GM23338 (cell line): ENCODE results near the gene NDEL1. TPM values are rescaled to one million over a fixed set of nuclear protein-coding genes. Genes with fewer than 3 reads are reported as not detected.

Experiments
- ATAC-seq: fragments of 200-7000 bp; cut with Tn5 transposase; 3 replicates; pipeline ENCODE4 v1.9.1; 2020
- DNase-seq: peaks from one replicate; pipeline ENCODE4 v3.0.0-alpha.2; 2015; ENCODE audit warnings: low spot score
- H2AFZ ChIP-seq: fragments of 200-600 bp; sonication (generic); 2 replicates; pipeline ENCODE4 v1.8.0; 2016; ENCODE audit warnings: antibody characterized with exemption, mild to moderate bottlenecking, moderate library complexity
- H3F3A ChIP-seq: fragments of 200-600 bp; sonication (generic); replicated peaks from 2 replicates; pipeline ENCODE4 v1.8.0; 2017; ENCODE audit warnings: antibody characterized with exemption, mixed run types, low read depth
- H3K27ac ChIP-seq: fragments of 200-600 bp; sonication (generic); 2 replicates; pipeline ENCODE4 v1.6.1; 2016; ENCODE audit warnings: low read depth
- H3K27me3 ChIP-seq: fragments of 200-600 bp; sonication (generic); 2 replicates; pipeline ENCODE4 v1.8.0; 2016; ENCODE audit warnings: mild to moderate bottlenecking, mixed run types, moderate library complexity; ENCODE audit not compliant: insufficient read depth
- H3K36me3 ChIP-seq: fragments of 200-600 bp; sonication (generic); 2 replicates; pipeline ENCODE4 v1.8.0; 2016; ENCODE audit warnings: mild to moderate bottlenecking; ENCODE audit not compliant: insufficient read depth
- H3K4me1 ChIP-seq: fragments of 200-600 bp; sonication (generic); 2 replicates; pipeline ENCODE4 v1.8.0; 2016; ENCODE audit warnings: mild to moderate bottlenecking, moderate library complexity; ENCODE audit not compliant: insufficient read depth
- H3K4me2 ChIP-seq: fragments of 200-600 bp; sonication (generic); 2 replicates; pipeline ENCODE4 v1.7.1; 2017; ENCODE audit warnings: mixed run types
- H3K4me3 ChIP-seq: fragments of 200-600 bp; sonication (generic); 2 replicates; pipeline ENCODE4 v1.6.1; 2016; ENCODE audit warnings: mixed run types
- H3K79me2 ChIP-seq: fragments of 200-600 bp; sonication (generic); replicated peaks from 2 replicates; pipeline ENCODE4 v1.8.0; 2017; ENCODE audit warnings: mild to moderate bottlenecking; ENCODE audit not compliant: insufficient read depth
- H3K9me2 ChIP-seq: fragments of 200-600 bp; sonication (generic); 2 replicates; pipeline ENCODE4 v1.8.0; 2017; ENCODE audit not compliant: insufficient read depth
- H4K20me1 ChIP-seq: fragments of 200-600 bp; sonication (generic); replicated peaks from 2 replicates; pipeline ENCODE4 v1.8.0; 2017; ENCODE audit warnings: mild to moderate bottlenecking; ENCODE audit not compliant: insufficient read depth
- H3K27ac Mint-ChIP-seq: 2 replicates; pipeline ENCODE4 v1.8.0; 2020; ENCODE audit warnings: inconsistent platforms, mild to moderate bottlenecking, moderate library complexity, mixed read lengths
- H3K27me3 Mint-ChIP-seq: 3 replicates; pipeline ENCODE4 v1.8.0; 2022; ENCODE audit warnings: low read depth, mild to moderate bottlenecking, moderate library complexity, mixed read lengths, inconsistent platforms; ENCODE audit not compliant: insufficient read depth, poor library complexity
- H3K36me3 Mint-ChIP-seq: 3 replicates; pipeline ENCODE4 v1.8.0; 2021; ENCODE audit warnings: low read depth, mild to moderate bottlenecking, inconsistent platforms, moderate library complexity, mixed read lengths
- H3K4me1 Mint-ChIP-seq: 3 replicates; pipeline ENCODE4 v1.8.0; 2020; ENCODE audit warnings: mild to moderate bottlenecking, inconsistent platforms, mixed read lengths
- H3K4me3 Mint-ChIP-seq: 3 replicates; pipeline ENCODE4 v1.8.0; 2021; ENCODE audit warnings: moderate library complexity, mild to moderate bottlenecking, inconsistent platforms, mixed read lengths
- H3K9me3 Mint-ChIP-seq: 3 replicates; pipeline ENCODE4 v1.8.0; 2020; ENCODE audit warnings: moderate library complexity, mild to moderate bottlenecking, inconsistent platforms, mixed read lengths
- CTCF ChIP-seq, 2 experiments: fragments of 200-600 bp in 1 of 2; sonication (generic) in 1 of 2; conservative IDR thresholded peaks; 2 replicates each; pipeline versions ENCODE4 v1.5.1 to v1.6.1; 2016 to 2017; ENCODE audit warnings: antibody characterized with exemption in 2 of 2, low read depth in 2 of 2, mild to moderate bottlenecking in 2 of 2, moderate library complexity in 1 of 2
- EZH2 ChIP-seq: fragments of 200-600 bp; sonication (generic); IDR thresholded peaks from one replicate; pipeline ENCODE4 v1.8.0; 2017; ENCODE audit warnings: antibody characterized with exemption, mild to moderate bottlenecking, low read depth; ENCODE audit not compliant: unreplicated experiment
- EZH2phosphoT487 ChIP-seq: fragments of 200-600 bp; sonication (generic); IDR thresholded peaks from one replicate; pipeline ENCODE4 v1.8.1; 2018; ENCODE audit warnings: antibody characterized with exemption; ENCODE audit not compliant: unreplicated experiment
- NANOG ChIP-seq: IDR thresholded peaks from 2 replicates; pipeline ENCODE4 v1.6.1; 2016; ENCODE audit warnings: antibody characterized with exemption, borderline replicate concordance
- REST ChIP-seq: IDR thresholded peaks from one replicate; pipeline ENCODE4 v1.6.1; 2018; ENCODE audit warnings: antibody characterized with exemption; ENCODE audit not compliant: unreplicated experiment
- STAT1 ChIP-seq: IDR thresholded peaks from one replicate; pipeline ENCODE4 v1.6.1; 2016; ENCODE audit warnings: antibody characterized with exemption; ENCODE audit not compliant: unreplicated experiment
- ZNF114 ChIP-seq: fragments of 250-450 bp; sonication (Bioruptor Pico); IDR thresholded peaks from 2 replicates; pipeline ENCODE4 v1.5.0; 2020; ENCODE audit warnings: mild to moderate bottlenecking, moderate library complexity
- ZNF331 ChIP-seq: fragments of 250-450 bp; sonication (Bioruptor Pico); IDR thresholded peaks from 2 replicates; pipeline ENCODE4 v1.5.0; 2020; ENCODE audit warnings: low read depth, mild to moderate bottlenecking, moderate library complexity
- polyA plus RNA-seq: library from polyadenylated mRNA; unstranded; fragments of >200 nt; fragmentation: Nextera tagmentation; extraction: Ambion mirVana; gene quantifications from 2 replicates; pipeline ENCODE4 v1.2.1, GENCODE V29; 2016
- total RNA-seq: library from RNA; depleted of rRNA; stranded (reverse); fragments of >200 nt; shearing (Covaris generic); gene quantifications from 2 replicates; pipeline ENCODE4 v1.2.3, GENCODE V29; 2014
- TF ChIP-seq, protein P1 (sequence below): IDR thresholded peaks from 2 replicates; pipeline ENCODE4 v1.6.1; 2016; ENCODE audit warnings: antibody characterized with exemption
- TF ChIP-seq, protein P2 (sequence below): fragments of 250-450 bp; sonication (Bioruptor Pico); IDR thresholded peaks from 2 replicates; pipeline ENCODE4 v1.5.0; 2020; ENCODE audit warnings: mild to moderate bottlenecking, moderate library complexity

NDEL1 gene
- total and polyA plus RNA-seq, 2 experiments from 2014 or later, result 21.2 to 26.0 TPM

DNA sequence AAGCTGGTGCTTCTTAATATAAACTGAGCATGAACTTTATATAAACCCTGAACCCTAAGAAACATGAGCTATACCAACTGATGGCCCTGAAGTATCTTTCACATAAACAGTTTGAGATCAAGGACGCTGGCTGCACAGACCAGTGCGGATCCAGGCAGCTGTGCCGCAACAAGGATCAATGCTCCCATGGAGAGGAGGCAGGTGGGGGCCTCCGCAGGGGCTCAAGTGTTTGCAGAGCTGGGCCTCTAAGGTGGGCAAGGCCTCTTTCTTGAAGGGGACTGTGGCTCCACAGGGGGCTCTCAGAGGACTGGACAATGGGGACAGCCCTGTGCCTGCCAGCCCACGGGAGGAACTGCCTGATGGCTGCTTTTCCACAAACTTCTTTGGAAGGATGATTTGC is 46.0 kb downstream of the NDEL1 start (continued):
- no peak for TF ChIP-seq ZNF331 (CRISPR knock-in tag)
- TF ChIP-seq, protein P1, sequence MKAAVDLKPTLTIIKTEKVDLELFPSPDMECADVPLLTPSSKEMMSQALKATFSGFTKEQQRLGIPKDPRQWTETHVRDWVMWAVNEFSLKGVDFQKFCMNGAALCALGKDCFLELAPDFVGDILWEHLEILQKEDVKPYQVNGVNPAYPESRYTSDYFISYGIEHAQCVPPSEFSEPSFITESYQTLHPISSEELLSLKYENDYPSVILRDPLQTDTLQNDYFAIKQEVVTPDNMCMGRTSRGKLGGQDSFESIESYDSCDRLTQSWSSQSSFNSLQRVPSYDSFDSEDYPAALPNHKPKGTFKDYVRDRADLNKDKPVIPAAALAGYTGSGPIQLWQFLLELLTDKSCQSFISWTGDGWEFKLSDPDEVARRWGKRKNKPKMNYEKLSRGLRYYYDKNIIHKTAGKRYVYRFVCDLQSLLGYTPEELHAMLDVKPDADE, result no peak
- no peak for TF ChIP-seq ZNF114 (CRISPR knock-in tag)
- no peak for TF ChIP-seq EZH2phosphoT487
- no peak for TF ChIP-seq CTCF (conservative IDR thresholded peaks at IDR 0.05; ENCODE audit: low read depth in 2 of 2)
- no peak for TF ChIP-seq REST
- TF ChIP-seq EZH2, result no peak
- TF ChIP-seq NANOG, result no peak

GRCh38 chr17:8482546-8482945 is 46.9 kb downstream of the NDEL1 start:
- H3K4me3 Mint-ChIP-seq, result no peak overlapping the region
- no peaks in the 10 kb centered on the region for H3K9me2 ChIP-seq
- no peaks in the 10 kb centered on the region for H3K27me3 ChIP-seq
- no peaks in the 10 kb centered on the region; the same call in 1 of the 2 replicates for H3K79me2 ChIP-seq
- no peak overlapping the region for H3K4me2 ChIP-seq
- peaks cover 95% of the 10 kb centered on the region for H3K36me3 Mint-ChIP-seq
- H3K27ac ChIP-seq, result no peak overlapping the region
- H3K27me3 Mint-ChIP-seq, result peaks cover 8% of the 10 kb centered on the region
- no peak for DNase-seq
- no peak for TF ChIP-seq STAT1
- TF ChIP-seq, protein P2, sequence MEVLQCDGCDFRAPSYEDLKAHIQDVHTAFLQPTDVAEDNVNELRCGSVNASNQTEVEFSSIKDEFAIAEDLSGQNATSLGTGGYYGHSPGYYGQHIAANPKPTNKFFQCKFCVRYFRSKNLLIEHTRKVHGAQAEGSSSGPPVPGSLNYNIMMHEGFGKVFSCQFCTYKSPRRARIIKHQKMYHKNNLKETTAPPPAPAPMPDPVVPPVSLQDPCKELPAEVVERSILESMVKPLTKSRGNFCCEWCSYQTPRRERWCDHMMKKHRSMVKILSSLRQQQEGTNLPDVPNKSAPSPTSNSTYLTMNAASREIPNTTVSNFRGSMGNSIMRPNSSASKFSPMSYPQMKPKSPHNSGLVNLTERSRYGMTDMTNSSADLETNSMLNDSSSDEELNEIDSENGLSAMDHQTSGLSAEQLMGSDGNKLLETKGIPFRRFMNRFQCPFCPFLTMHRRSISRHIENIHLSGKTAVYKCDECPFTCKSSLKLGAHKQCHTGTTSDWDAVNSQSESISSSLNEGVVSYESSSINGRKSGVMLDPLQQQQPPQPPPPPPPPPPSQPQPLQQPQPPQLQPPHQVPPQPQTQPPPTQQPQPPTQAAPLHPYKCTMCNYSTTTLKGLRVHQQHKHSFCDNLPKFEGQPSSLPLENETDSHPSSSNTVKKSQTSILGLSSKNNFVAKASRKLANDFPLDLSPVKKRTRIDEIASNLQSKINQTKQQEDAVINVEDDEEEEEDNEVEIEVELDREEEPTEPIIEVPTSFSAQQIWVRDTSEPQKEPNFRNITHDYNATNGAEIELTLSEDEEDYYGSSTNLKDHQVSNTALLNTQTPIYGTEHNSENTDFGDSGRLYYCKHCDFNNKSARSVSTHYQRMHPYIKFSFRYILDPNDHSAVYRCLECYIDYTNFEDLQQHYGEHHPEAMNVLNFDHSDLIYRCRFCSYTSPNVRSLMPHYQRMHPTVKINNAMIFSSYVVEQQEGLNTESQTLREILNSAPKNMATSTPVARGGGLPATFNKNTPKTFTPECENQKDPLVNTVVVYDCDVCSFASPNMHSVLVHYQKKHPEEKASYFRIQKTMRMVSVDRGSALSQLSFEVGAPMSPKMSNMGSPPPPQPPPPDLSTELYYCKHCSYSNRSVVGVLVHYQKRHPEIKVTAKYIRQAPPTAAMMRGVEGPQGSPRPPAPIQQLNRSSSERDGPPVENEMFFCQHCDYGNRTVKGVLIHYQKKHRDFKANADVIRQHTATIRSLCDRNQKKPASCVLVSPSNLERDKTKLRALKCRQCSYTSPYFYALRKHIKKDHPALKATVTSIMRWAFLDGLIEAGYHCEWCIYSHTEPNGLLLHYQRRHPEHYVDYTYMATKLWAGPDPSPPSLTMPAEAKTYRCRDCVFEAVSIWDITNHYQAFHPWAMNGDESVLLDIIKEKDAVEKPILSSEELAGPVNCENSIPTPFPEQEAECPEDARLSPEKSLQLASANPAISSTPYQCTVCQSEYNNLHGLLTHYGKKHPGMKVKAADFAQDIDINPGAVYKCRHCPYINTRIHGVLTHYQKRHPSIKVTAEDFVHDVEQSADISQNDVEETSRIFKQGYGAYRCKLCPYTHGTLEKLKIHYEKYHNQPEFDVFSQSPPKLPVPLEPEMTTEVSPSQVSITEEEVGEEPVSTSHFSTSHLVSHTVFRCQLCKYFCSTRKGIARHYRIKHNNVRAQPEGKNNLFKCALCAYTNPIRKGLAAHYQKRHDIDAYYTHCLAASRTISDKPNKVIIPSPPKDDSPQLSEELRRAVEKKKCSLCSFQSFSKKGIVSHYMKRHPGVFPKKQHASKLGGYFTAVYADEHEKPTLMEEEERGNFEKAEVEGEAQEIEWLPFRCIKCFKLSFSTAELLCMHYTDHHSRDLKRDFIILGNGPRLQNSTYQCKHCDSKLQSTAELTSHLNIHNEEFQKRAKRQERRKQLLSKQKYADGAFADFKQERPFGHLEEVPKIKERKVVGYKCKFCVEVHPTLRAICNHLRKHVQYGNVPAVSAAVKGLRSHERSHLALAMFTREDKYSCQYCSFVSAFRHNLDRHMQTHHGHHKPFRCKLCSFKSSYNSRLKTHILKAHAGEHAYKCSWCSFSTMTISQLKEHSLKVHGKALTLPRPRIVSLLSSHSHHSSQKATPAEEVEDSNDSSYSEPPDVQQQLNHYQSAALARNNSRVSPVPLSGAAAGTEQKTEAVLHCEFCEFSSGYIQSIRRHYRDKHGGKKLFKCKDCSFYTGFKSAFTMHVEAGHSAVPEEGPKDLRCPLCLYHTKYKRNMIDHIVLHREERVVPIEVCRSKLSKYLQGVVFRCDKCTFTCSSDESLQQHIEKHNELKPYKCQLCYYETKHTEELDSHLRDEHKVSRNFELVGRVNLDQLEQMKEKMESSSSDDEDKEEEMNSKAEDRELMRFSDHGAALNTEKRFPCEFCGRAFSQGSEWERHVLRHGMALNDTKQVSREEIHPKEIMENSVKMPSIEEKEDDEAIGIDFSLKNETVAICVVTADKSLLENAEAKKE (CRISPR knock-in tag), result no peak
- H3K27ac Mint-ChIP-seq, result no peak overlapping the region
- H3K4me3 ChIP-seq, result no peak overlapping the region
- peaks cover 76% of the 10 kb centered on the region for H3K36me3 ChIP-seq
- H3K4me1 Mint-ChIP-seq, result no peaks in the 10 kb centered on the region
- peaks cover 16% of the 10 kb centered on the region for H4K20me1 ChIP-seq
- no peaks in the 10 kb centered on the region for H3K4me1 ChIP-seq
- ATAC-seq, result no peak
- no peaks in the 10 kb centered on the region for H3K9me3 Mint-ChIP-seq
- peaks cover 7% of the 10 kb centered on the region; the same call in 1 of the 2 replicates for H3F3A ChIP-seq
- H2AFZ ChIP-seq, result no peak overlapping the region
